Articular chondrocyte of knee joint (primary cell): ENCODE measurements around the gene DFFB. TPM values are rescaled to one million over a fixed set of nuclear protein-coding genes. Genes with fewer than 3 reads are reported as not detected.

Experiments
- total RNA-seq: library from RNA; depleted of rRNA; stranded (reverse); fragments of >200 nt; gene quantifications from 2 replicates; pipeline ENCODE4 v1.2.3, GENCODE V29; 2012

Gene DFFB, protein sequence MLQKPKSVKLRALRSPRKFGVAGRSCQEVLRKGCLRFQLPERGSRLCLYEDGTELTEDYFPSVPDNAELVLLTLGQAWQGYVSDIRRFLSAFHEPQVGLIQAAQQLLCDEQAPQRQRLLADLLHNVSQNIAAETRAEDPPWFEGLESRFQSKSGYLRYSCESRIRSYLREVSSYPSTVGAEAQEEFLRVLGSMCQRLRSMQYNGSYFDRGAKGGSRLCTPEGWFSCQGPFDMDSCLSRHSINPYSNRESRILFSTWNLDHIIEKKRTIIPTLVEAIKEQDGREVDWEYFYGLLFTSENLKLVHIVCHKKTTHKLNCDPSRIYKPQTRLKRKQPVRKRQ
- 6.4 TPM in 2 replicates for total RNA-seq

DNA sequence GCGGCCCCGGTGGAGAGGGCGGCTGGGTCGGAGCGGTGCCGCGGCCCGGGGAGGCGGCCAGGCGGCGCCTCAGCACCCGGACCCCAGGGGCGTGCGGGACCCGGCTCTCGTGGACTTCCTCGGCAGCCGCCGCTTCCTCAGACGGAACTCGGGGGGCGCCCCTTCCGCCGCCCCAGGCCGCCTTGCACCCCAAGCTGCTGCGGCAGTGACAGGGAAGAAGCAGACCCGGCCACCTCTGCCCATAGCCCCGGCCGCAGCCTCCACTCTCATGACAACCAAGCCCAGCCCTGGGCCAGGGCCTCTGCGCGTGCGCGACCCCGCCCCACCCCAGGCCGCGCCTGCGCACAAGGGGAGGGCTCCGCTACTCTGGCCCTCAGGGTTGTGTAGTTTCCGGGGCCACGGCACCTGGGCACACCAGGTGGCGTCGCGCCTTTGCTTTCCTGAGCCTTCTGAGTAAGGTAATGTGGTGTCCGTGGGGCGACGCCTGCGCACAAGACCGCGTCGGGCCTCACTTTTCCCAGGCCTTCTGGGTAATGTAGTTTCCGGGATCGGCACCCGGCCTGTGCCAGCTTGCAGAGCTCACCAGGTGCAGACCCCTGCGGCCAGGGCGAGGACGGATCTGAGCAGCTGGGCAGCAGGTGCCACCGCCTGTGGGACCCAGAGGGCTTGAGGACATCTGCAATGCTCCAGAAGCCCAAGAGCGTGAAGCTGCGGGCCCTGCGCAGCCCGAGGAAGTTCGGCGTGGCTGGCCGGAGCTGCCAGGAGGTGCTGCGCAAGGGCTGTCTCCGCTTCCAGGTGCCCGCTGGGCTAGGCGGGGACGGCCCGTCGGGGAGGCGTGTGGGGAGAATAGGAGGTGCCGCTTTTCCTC is at the start of gene DFFB, which contains the start of gene CEP104:
TSS of gene DFFB (plus strand) at position 554 of the 868 bp plus-strand sequence. CDS start at position 682, 128 bp downstream.
TSS of gene CEP104 (minus strand) at position 289 of the 868 bp plus-strand sequence. CDS start 4,804 bp downstream, outside the sequence.

GRCh38 chr1:3900150-3900968 is 43.1 kb downstream of the DFFB start, which contains the start of gene C1orf174:
Gene C1orf174 (minus strand): TSS chr1:3900272. CDS start chr1:3900186, 86 bp downstream.

Other genes starting within 250 kb of the DFFB start
- gene MEGF6, start 246.0 kb upstream of the DFFB start, total RNA-seq = 102 and 106 TPM in 2 replicates
- gene TPRG1L, start 232.5 kb upstream of the DFFB start, total RNA-seq = 28.0 and 32.9 TPM in 2 replicates
- 8.6 and 9.0 TPM in 2 replicates for gene WRAP73, start 207.4 kb upstream of the DFFB start, total RNA-seq
- 0.22 TPM in 1 of 2 replicates, not detected in the other for gene TP73, start 205.0 kb upstream of the DFFB start, total RNA-seq
- gene CCDC27, start 105.0 kb upstream of the DFFB start, total RNA-seq = not detected in 2 replicates
- 0.54 TPM in 1 of 2 replicates, not detected in the other for gene SMIM1, start 84.7 kb upstream of the DFFB start, total RNA-seq
- gene LRRC47, start 61.0 kb upstream of the DFFB start, total RNA-seq = 25.0 and 25.1 TPM in 2 replicates
- gene CEP104, start 265 bp upstream of the DFFB start, total RNA-seq = 18.9 and 20.4 TPM in 2 replicates
- 23.8 and 27.2 TPM in 2 replicates for gene C1orf174, start 42.8 kb downstream of the DFFB start, total RNA-seq